CD4-positive, CD25-positive, alpha-beta regulatory T cell (primary cell): ENCODE data around the gene NOTO. TPM values are rescaled to one million over a fixed set of nuclear protein-coding genes. Genes with fewer than 3 reads are reported as not detected.
"Not testable (repeated sequence)": the region's sequence is repeated elsewhere in the genome, so short reads cannot be mapped to it uniquely, and the experiment has no call there.

ENCODE experiments used
- ATAC-seq, 2 donors: fragments of 150-1000 bp; cut with Tn5 transposase; one replicate each; pipeline ENCODE4 v1.10.0; 2021; ENCODE audit warnings: low read depth in 2 of 2, moderate number of reproducible peaks in 2 of 2, moderate library complexity in 1 of 2
- DNase-seq, 3 donors: peaks; one replicate each; pipeline versions ENCODE4 v3.0.0 to v3.0.0-alpha.2; 2012 to 2022; ENCODE audit warnings: mixed read lengths in 1 of 3
- H3K27ac ChIP-seq: one replicate; pipeline ENCODE4 v1.7.0; 2013; ENCODE audit warnings: mild to moderate bottlenecking, low read length; ENCODE audit not compliant: insufficient read depth, poor library complexity, severe bottlenecking
- H3K27me3 ChIP-seq: one replicate; pipeline ENCODE4 v1.7.0; 2013; ENCODE audit warnings: low read length; ENCODE audit not compliant: control insufficient read depth, insufficient read depth
- H3K36me3 ChIP-seq: one replicate; pipeline ENCODE4 v1.7.0; 2013; ENCODE audit warnings: mild to moderate bottlenecking, low read length, moderate library complexity; ENCODE audit not compliant: control insufficient read depth, insufficient read depth
- H3K4me1 ChIP-seq: 2 replicates; pipeline ENCODE4 v1.7.0; 2013; ENCODE audit warnings: mild to moderate bottlenecking, low read length; ENCODE audit not compliant: insufficient read depth, control insufficient read depth, poor library complexity, severe bottlenecking
- H3K4me3 ChIP-seq: one replicate; pipeline ENCODE4 v1.7.0; 2013; ENCODE audit warnings: low read depth, mild to moderate bottlenecking, low read length, moderate library complexity
- H3K9me3 ChIP-seq, 2 experiments: 1 replicate in 1 of 2; 2 replicates in 1 of 2; pipeline ENCODE4 v1.7.0; 2013; ENCODE audit warnings: low read length in 2 of 2, mild to moderate bottlenecking in 1 of 2, moderate library complexity in 1 of 2; ENCODE audit not compliant: control insufficient read depth in 2 of 2
- H3K27ac Mint-ChIP-seq, 3 donors: one replicate each; pipeline ENCODE4 v1.8.0; 2020 to 2022; ENCODE audit warnings: mild to moderate bottlenecking in 3 of 3, mixed read lengths in 3 of 3, moderate library complexity in 2 of 3
- H3K27me3 Mint-ChIP-seq: one replicate; pipeline ENCODE4 v1.8.0; 2022; ENCODE audit warnings: mild to moderate bottlenecking, mixed read lengths
- H3K36me3 Mint-ChIP-seq: one replicate; pipeline ENCODE4 v1.8.0; 2020; ENCODE audit warnings: mixed read lengths
- H3K4me1 Mint-ChIP-seq, 4 donors: one replicate each; pipeline ENCODE4 v1.8.0; 2020 to 2022; ENCODE audit warnings: mixed read lengths in 4 of 4, mild to moderate bottlenecking in 1 of 4
- H3K4me3 Mint-ChIP-seq, 4 donors: one replicate each; pipeline ENCODE4 v1.8.0; 2020 to 2022; ENCODE audit warnings: mild to moderate bottlenecking in 4 of 4, mixed read lengths in 4 of 4, moderate library complexity in 3 of 4
- H3K9me3 Mint-ChIP-seq, 7 donors: one replicate each; pipeline ENCODE4 v1.8.0; 2020 to 2022; ENCODE audit warnings: mixed read lengths in 7 of 7, mild to moderate bottlenecking in 3 of 7, moderate library complexity in 2 of 7
- polyA plus RNA-seq, 4 donors: library from polyadenylated mRNA; unstranded; fragments of 300-500 nt; fragmentation: Illumina TruSeq; gene quantifications; one replicate each; pipeline ENCODE4 v1.2.3, GENCODE V29; 2021
- total RNA-seq: library from RNA; stranded (reverse); gene quantifications from one replicate; pipeline ENCODE4 v1.2.3, GENCODE V29; 2022

NOTO gene
- total and polyA plus RNA-seq, 5 donors from 2014 or later = not detected

GRCh38 chr2:73170341-73170740, 32.0 kb upstream of the NOTO start:
- peaks cover 21% of the 10 kb centered on the region for H3K27me3 Mint-ChIP-seq
- ATAC-seq, H3K4me1 Mint-ChIP-seq: not testable (repeated sequence)

GRCh38 chr2:73172963-73173362, 29.4 kb upstream of the NOTO start:
- H3K4me1 Mint-ChIP-seq = peaks cover 0 to 16% (median 9%) of the 10 kb centered on the region in 4 donors
- Histone ChIP-seq H3K9me3 (no peaks in the 10 kb centered on the region), H3K36me3 (no peaks in the 10 kb centered on the region), H3K27me3 (peaks cover 4% of the 10 kb centered on the region), H3K4me3 (no peak overlapping the region), H3K27ac (no peak overlapping the region), H3K4me1 (peaks cover 26% of the 10 kb centered on the region)
- no peaks in the 10 kb centered on the region for H3K36me3 Mint-ChIP-seq
- no peak overlapping the region for H3K4me3 Mint-ChIP-seq
- peak overlapping the region in 1 of 3 donors; percentile 17 for H3K27ac Mint-ChIP-seq
- DNase-seq (peak in 1 of 3 donors; percentile 49), ATAC-seq (no peak)
- peaks cover 0 to 3% (median 0%) of the 10 kb centered on the region in 7 donors for H3K9me3 Mint-ChIP-seq
- H3K27me3 Mint-ChIP-seq = peaks cover 38% of the 10 kb centered on the region

More at GRCh38 chr2:73170341-73170740, 32.0 kb upstream of the NOTO start:
- not testable (repeated sequence) for H3K27ac ChIP-seq, H3K27me3 ChIP-seq, H3K4me3 ChIP-seq, H3K9me3 ChIP-seq, DNase-seq, H3K36me3 Mint-ChIP-seq, H3K9me3 Mint-ChIP-seq, H3K27ac Mint-ChIP-seq, H3K4me3 Mint-ChIP-seq, H3K4me1 ChIP-seq, H3K36me3 ChIP-seq

- peaks cover 0 to 16% (median 9%) of the 10 kb centered on the region in 4 donors for H3K4me1 Mint-ChIP-seq
- peaks cover 0 to 3% (median 0%) of the 10 kb centered on the region in 7 donors for H3K9me3 Mint-ChIP-seq
- H3K4me3 Mint-ChIP-seq = peak overlapping the region in 1 of 4 donors; percentile 47
- peaks cover 42% of the 10 kb centered on the region for H3K27me3 Mint-ChIP-seq
- peaks cover 4% of the 10 kb centered on the region for H3K27me3 ChIP-seq
- H3K27ac ChIP-seq = no peak overlapping the region
- no peak for DNase-seq
- H3K36me3 Mint-ChIP-seq = no peaks in the 10 kb centered on the region
- H3K36me3 ChIP-seq = no peaks in the 10 kb centered on the region
- H3K4me1 ChIP-seq = peaks cover 26% of the 10 kb centered on the region
- H3K27ac Mint-ChIP-seq = no peak overlapping the region
- no peak for ATAC-seq
- H3K4me3 ChIP-seq = no peak overlapping the region
- H3K9me3 ChIP-seq = no peaks in the 10 kb centered on the region
Measured at GRCh38 chr2:73173781-73174180, 28.6 kb upstream of the NOTO start.

- Mint-ChIP-seq H3K27ac (no peak overlapping the region), H3K36me3 (no peaks in the 10 kb centered on the region), H3K27me3 (peaks cover 42% of the 10 kb centered on the region), H3K4me3 (peak overlapping the region in 2 of 4 donors; percentile 15 to 47), H3K4me1 (peaks cover 0 to 16% (median 9%) of the 10 kb centered on the region in 4 donors), H3K9me3 (peaks cover 0 to 3% (median 0%) of the 10 kb centered on the region in 7 donors)
- Histone ChIP-seq H3K36me3 (no peaks in the 10 kb centered on the region), H3K4me1 (peaks cover 26% of the 10 kb centered on the region), H3K4me3 (no peak overlapping the region), H3K27me3 (peaks cover 4% of the 10 kb centered on the region), H3K27ac (no peak overlapping the region), H3K9me3 (no peaks in the 10 kb centered on the region)
- ATAC-seq (no peak), DNase-seq (no peak)
Measured at GRCh38 chr2:73174244-73174643, 28.1 kb upstream of the NOTO start.

GRCh38 chr2:73174941-73175662, 27.3 kb upstream of the NOTO start:
- DNase-seq = no peak
- Mint-ChIP-seq H3K27me3 (peaks cover 47% of the 10 kb centered on the region), H3K4me3 (peak overlapping the region in 2 of 4 donors; percentile 46 to 47), H3K4me1 (peaks cover 0 to 16% (median 9%) of the 10 kb centered on the region in 4 donors), H3K27ac (peak overlapping the region in 1 of 3 donors; percentile 15), H3K36me3 (no peaks in the 10 kb centered on the region), H3K9me3 (peaks cover 0 to 3% (median 0%) of the 10 kb centered on the region in 7 donors)
- no peak overlapping the region for H3K4me3 ChIP-seq
- no peak overlapping the region for H3K27ac ChIP-seq
- H3K36me3 ChIP-seq = no peaks in the 10 kb centered on the region
- no peaks in the 10 kb centered on the region for H3K9me3 ChIP-seq
- peaks cover 26% of the 10 kb centered on the region for H3K4me1 ChIP-seq
- peaks cover 9% of the 10 kb centered on the region for H3K27me3 ChIP-seq
- no peak for ATAC-seq

GRCh38 chr2:73175663-73176204, 26.6 kb upstream of the NOTO start:
- H3K9me3 Mint-ChIP-seq = peaks cover 0 to 3% (median 0%) of the 10 kb centered on the region in 7 donors
- no peaks in the 10 kb centered on the region for H3K36me3 ChIP-seq
- peaks cover 0 to 16% (median 9%) of the 10 kb centered on the region in 4 donors for H3K4me1 Mint-ChIP-seq
- H3K4me1 ChIP-seq = peaks cover 26% of the 10 kb centered on the region
- peak overlapping the region in 3 of 4 donors; percentile 63 to 89 (median 87) for H3K4me3 Mint-ChIP-seq
- H3K27ac ChIP-seq = no peak overlapping the region
- H3K27me3 Mint-ChIP-seq = peaks cover 51% of the 10 kb centered on the region
- H3K36me3 Mint-ChIP-seq = no peaks in the 10 kb centered on the region
- H3K4me3 ChIP-seq = no peak overlapping the region
- peaks cover 9% of the 10 kb centered on the region for H3K27me3 ChIP-seq
- DNase-seq (peak; percentile 48 to 78 (median 65)), ATAC-seq (peak; percentile 28 to 52)
- H3K9me3 ChIP-seq = no peaks in the 10 kb centered on the region
- H3K27ac Mint-ChIP-seq = no peak overlapping the region

- H3K4me3 ChIP-seq = peak overlapping the region; percentile 66
- H3K9me3 ChIP-seq = no peaks in the 10 kb centered on the region
- peaks cover 9% of the 10 kb centered on the region for H3K27me3 ChIP-seq
- ATAC-seq (no peak), DNase-seq (peak in 1 of 3 donors; percentile 43)
- H3K27me3 Mint-ChIP-seq = peaks cover 58% of the 10 kb centered on the region
- H3K4me1 ChIP-seq = peaks cover 26% of the 10 kb centered on the region
- peaks cover 0 to 3% (median 0%) of the 10 kb centered on the region in 7 donors for H3K9me3 Mint-ChIP-seq
- H3K4me3 Mint-ChIP-seq = peak overlapping the region; percentile 76 to 92 (median 88)
- peaks cover 0 to 16% (median 9%) of the 10 kb centered on the region in 4 donors for H3K4me1 Mint-ChIP-seq
- H3K27ac ChIP-seq = no peak overlapping the region
- no peaks in the 10 kb centered on the region for H3K36me3 ChIP-seq
- H3K27ac Mint-ChIP-seq = peak overlapping the region in 1 of 3 donors; percentile 65
- no peaks in the 10 kb centered on the region for H3K36me3 Mint-ChIP-seq
Measured at GRCh38 chr2:73176205-73176880, 26.0 kb upstream of the NOTO start.
